ENCODE data around the gene PRKAG1.

GRCh38 chr12:49031573-49032161 lies 13.1 kb upstream of the PRKAG1 start:
- no peak for TF ChIP-seq POLR2A (IDR thresholded peaks at IDR 0.05)
- TF ChIP-seq POLR2AphosphoS5 (IDR thresholded peaks at IDR 0.05) = no peak
